GM19023 (cell line): ENCODE measurements around the gene SEC63.
"Not testable (repeated sequence)": the region's sequence is repeated elsewhere in the genome, so short reads cannot be mapped to it uniquely, and the experiment has no call there.

Experiments used
- ATAC-seq: cut with Tn5 transposase; IDR thresholded peaks from one replicate; pipeline ENCODE4 v1.9.1; 2021; ENCODE audit warnings: mild to moderate bottlenecking, moderate library complexity; ENCODE audit not compliant: unreplicated experiment

Gene SEC63

DNA sequence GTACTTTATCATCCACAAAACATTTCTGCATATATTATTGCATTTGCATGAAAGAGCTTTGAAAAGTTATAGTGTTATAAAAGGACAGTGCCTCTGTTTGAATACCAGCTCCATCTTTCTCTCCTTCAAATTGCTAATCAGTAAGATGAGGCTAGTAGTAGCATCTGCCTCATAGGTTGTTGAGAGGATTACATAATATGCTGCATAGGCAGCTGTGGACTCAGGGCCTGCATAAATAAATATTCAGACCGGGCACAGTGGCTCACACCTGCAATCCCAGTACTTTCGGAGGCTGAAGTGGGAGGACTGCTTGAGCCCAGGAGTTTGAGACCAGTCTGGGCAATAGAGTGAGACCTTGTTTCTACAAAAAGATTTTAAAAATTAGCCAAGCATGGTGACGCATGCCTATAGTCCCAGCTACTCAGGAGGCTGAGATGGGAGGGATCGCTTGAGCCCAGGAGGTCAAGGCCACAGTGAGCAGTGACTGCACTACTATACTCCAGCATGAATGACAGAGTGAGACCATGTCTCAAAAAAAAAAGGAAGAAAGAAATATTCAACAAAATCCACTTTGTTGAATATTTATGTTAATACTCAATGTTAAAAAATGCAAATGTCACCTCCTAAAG is 18.3 kb upstream of the SEC63 start:
- ATAC-seq = no peak

DNA sequence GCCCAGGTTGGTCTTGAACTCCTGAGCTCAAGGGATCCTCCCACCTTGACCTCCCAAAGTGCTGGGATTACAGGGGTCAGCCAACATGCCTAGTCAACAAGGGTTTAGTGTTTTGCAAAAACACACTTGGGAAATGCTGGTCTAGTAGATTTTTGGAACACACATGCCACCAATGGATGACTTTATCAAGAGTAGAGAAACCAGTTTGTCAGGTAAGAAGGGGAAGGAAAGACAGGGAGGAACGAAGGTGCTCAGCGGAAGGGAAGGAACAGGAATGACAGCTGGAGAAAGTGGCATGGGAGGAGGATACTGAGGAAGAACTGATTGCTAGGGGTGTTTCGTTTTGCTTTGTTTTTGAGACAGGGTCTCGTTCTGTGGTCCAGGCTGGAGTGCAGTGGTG is 15.6 kb upstream of the SEC63 start:
- no peak for ATAC-seq

DNA sequence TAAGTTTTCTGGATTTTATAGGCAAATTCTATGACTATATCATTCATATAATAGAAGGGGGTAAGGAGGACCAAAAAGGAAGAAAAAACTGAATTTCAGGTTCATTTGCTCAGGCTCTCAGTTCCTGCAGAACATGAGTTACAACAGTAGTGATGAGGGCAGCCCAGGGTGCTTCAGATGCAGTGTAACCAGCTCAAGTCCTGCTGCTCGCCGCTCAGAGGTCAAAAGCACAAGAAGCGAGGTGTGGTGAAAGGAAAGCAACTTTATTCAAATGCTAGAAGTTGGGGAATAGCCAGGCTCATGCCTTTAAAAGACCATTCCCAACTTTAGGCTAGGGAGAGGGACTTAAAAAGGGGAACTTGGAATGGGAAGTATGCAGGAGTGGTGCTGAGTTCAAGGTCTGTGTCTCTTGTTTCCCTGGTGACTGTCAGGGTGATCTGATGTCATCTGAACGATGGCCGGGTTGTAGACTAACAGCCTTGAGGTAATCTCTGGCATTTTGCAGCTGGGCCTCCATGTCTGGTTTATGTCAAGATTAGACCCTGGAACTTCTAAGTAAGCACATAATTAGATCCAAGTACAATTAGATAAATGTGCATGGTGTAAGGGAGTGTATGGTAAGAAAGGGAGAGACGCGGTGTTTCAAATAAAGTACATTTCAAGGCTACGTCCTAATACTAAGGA is 14.5 kb upstream of the SEC63 start:
- ATAC-seq = no peak

DNA sequence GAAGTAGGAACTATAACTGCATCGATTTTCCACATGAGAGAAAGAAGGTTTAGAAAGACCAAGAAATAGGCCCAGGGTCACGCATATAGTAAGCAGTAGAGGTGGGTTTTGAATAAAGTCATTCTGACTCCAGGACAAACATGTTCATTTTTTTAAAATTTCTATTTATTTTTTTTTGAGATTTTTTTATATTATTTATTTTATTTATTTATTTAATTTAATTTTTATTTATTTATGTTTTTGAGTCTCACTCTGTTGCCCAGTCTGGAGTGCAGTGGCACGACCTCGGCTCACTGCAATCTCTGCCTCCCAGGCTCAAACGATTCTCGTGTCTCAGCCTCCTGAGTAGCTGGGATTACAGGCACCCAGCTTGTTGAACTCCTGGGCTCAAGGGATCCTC is 13.2 kb upstream of the SEC63 start:
- ATAC-seq = no peak

DNA sequence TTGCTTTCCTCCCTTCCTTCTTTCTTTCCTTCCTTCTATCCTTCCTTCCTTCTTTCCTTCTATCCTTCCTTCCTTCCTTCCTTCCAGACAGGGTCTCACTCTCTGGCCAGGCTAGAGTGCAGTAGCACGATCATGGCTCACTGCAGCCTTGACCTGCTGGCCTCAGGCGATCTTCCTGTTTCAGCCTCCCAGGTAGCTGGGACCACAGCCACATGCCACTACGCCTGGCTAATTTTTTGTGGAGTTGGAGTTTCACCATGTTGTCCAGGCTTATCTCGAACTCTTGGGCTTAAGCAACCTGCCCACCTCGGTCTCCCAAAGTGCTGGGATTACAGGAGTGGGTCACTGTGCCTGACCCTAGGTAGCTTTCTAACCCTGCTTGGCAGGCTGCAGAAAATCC is 12.2 kb upstream of the SEC63 start:
- no peak for ATAC-seq

DNA sequence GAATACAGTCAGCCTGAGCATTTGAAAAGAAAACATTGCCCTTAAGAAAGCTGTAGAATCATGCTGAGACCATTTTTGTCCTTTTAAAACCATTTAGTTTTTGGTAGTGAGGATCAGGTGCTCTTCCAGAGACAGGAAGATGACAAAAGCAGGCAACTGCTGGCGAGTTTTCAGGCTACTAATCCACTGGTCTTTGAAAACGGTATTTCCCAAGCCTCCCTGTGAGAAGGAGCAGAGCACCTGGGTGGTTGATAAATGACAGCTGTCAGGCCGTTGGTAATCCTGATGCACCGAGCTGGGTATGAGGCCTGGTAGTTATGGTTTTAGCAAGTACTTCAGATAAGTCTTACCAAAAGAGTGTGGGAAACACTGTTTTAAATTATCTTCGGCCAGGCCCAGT is 10.1 kb upstream of the SEC63 start:
- no peak for ATAC-seq

DNA sequence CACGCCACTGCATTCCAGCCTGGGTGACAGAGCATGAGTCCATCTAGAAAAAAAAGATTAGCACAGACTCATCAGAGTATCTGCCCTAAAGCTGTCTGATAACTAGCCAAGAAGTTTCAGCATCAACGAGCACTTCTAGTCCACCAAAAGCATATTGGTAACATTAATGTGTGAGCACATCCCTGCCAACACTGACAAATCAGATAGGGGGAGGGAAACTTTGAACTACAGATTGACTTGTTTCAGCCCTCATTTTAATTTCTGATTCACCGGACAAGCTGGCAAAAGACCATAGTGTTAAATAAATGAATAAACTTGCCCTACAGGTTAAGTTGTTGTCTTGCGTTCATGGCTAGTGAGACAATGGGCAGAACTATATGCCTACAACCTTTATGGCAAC is 7.7 kb upstream of the SEC63 start:
- ATAC-seq = no peak

DNA sequence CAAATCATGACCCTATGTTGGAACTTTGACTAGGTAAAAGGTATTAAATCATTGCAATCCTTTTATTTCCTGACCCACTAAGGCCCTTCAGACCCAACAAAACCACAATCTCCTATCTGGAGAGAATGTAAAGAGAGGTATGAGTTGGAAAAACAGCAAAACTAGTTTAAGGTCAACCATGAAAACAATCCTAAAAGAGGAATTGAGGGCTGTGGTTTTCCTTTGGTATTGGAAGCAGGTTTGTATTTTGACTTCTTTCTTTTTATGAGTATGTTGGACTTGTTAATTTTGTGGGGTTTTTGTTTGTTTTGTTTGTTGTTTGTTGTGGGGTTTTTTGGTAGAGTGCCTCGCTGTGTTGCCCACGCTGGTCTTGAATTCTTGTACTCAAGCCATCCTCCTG is 4.7 kb upstream of the SEC63 start:
- ATAC-seq = no peak

DNA sequence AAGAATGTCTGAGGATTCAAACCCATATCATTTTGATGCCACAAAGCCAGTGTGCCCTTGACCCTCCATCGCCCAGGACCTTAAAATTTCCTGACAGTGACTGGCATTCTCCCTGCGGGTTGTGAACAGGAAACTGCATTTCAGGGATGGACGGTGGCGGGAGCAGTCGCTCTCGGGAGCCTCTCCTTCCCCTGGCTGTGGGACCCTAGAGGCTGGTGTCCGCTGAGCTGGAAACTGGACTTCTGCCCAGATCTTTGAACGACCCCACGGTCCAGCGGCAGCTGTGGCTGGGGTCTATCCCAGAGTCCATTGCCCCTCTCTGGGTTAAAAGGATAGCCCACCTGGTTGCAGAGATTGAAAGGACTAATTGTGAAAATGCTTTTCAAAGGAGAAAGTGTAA is 1.4 kb upstream of the SEC63 start:
- ATAC-seq = no peak

DNA sequence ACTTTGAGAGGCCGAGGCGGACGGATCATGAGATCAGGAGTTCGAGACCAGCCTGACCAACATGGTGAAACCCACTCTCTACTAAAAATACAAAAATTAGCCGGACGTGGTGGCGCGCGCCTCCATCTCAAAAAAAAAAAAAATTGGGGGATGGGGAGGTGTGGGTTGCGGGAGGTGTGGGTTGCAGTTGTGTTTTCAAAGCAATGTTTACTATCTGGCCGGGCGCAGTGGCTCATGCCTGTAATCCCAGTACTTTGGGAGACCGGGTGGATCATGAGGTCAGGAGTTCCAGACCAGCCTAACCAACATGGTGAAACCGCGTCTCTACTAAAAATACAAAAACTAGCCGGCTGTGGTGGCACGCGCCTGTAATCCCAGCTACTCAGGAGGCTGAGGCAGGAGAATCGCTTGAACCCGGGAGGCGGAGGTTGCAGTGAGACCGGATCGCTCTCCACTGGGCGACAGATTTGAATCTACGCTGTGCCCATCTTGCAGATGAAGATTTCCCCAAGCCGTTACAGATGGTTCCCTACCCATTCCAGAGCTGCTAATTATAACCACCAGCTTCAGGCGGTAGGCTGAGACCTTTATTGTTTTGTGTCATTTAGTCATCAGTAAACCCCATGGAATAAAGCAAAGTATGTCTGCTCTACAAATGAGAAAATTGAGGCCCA is 818 bp upstream of the SEC63 start:
- ATAC-seq = not testable (repeated sequence)

DNA sequence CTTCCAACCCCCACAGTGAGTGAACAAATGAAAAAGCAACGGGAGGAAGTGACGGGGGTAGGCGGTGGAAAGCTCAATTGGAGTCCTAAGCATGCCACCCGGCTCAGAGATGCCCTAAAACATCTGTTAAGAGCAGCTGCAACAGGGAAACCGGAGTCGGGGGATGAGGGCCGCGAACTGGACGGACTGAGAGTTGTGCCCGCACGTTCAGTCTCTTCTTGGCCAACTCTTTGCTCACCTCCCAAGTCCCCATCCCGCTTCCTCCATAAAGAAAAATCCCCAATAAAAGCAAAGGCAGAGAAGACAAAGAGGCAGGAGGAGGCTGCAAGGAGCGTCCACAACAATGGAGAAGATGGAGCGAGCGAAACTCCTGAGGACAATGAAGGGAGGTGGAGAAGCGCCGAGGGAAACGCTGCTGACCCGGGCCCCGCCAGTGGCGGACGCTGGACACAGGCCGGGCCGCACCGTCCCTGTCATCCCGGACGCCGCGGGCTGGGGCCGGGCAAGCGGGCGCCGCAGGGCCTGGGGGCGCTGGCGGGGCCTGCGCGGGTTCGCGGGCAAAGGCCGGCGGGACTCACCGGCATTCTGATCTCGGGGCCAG is 600 bp downstream of the SEC63 start:
- peak; percentile 36 for ATAC-seq

DNA sequence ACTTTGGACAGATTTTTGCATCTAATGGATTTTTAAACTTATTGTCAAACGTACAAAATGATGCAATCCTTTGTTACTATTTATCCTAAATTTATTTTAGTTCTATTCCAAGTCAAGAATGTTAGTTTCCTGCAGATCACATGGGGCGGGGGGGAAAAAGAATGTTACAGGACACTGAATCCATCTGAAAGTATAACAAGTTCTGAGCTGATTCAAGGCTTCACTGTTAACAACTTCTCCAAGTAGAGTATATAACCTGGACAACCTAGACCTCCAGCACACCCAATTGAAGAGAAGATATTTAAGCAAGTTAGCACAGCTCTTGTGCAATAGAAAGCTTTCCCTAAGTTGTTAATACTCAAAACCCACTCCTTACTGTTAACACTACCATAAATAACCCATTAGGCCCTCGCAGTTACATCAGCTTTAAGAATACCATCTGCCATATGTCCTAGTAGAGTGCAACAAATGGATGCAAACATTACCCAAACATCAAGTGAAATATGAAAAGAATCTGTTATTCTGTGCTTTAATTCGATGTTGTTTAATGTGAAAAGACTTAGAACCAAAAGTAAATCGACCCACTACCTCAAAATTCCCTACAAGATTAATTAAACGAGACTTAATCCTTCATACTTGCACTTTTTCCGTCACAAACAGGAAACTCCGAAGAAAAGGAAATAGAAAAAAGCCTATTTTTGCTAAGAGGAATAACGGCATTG is 1.3 kb downstream of the SEC63 start:
- no peak for ATAC-seq

DNA sequence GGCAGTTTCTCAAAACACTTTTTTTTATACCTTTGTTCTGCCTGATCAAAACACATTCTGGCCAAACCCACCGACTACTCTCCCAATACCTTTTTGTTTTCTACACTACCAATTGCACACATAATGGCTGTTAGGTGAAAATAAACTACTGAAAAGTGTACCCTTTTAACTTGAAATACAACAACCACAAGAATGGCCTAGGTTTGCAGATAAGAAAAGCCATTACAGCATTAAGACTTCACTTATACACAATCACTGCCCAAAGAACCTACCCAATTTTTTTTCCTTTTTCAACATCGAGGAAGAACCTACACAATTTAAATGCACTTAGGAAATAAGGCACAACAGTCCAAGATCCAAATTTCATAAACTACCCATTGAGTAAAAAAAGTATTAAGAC is 1.8 kb downstream of the SEC63 start:
- ATAC-seq = no peak

DNA sequence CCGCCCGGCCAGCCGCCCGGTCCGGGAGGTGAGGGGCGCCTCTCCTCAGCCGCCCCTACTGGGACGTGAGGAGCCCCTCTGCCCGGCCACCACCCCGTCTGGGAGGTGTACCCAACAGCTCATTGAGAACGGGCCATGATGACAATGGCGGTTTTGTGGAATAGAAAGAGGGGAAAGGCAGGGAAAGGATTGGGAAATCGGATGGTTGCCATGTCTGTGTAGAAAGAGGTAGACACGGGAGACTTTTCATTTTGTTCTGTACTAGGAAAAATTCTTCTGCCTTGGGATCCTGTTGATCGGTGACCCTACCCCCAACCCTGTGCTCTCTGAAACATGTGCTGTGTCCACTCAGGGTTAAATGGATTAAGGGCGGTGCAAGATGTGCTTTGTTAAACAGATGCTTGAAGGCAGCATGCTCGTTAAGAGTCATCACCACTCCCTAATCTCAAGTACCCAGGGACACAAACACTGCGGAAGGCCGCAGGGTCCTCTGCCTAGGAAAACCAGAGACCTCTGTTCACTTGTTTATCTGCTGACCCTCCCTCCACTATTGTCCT is 4.1 kb downstream of the SEC63 start:
- ATAC-seq = not testable (repeated sequence)

DNA sequence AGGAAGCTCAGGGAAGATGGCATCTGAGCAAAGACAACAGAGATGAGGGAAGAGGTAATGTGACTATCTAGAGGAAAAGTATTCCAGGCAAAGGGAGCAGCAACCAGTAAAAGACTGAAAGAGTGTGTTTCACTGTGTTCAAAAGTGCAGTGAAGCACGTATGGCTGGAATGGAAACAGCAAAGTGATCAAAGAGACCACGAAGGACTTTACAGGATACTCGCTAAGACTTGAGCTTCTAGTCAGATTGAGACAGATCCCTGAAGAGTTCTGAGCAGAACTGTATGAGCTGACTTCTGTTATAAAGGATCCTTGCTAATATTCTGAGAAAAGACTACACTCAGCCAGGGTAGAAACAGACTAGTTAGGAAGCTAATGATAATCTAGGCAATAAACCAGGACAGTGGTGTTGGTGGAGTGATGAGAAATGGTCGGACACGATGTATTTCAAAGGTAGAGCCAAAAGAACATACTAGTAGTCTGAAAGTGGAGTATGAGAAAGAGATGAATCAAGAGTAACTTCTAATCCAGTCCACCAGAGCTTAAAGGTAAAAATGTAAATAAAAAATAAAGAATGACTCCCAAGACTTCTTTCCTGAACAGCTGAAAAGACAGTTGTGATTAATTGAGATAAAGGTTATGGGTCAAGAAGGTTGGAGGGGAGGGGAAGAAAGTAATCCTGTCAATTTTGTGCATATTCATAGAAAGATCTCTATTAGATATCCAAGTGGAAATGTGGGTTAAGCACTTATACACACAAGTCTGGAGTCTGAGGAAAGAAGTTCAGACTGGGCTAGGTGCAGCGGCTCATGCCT is 14.2 kb downstream of the SEC63 start:
- ATAC-seq = no peak

DNA sequence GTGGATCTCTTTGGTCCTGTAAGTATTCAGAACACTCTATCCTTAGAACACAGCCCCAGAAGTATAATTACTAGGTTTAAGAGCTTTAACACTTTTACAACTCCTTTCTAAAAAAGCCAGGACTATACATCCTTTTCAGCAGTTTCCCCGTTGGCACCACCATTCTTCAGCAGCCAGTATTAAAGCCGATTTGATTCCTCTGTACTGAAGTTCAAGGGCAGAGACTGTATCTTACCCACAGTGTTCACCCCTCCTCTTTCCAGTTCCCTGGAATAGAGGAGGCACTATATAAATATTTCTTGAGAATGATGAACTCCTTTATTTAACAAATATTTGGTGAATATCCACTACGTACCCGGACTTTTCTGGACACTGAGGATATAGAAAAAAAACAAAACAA is 15.9 kb downstream of the SEC63 start:
- no peak for ATAC-seq

DNA sequence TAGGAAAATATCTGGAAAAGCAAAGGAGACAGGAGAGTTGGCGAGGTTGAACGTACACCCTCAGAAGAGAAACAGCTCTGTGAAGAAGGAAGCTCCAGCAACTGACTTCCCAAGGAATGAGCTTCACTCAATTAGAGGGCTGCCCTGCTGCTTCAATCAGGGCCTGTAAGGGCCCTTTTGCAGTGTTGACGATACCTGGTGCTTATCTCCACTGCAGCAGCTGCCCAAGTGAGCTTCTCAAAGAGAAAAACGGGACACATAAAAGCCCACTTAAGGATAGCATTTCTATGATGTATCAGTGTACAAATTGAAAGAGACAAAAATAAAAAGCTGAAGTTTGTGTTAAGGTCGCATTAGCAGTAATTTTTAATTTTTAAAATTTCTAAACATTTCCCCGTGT is 16.4 kb downstream of the SEC63 start:
- no peak for ATAC-seq

DNA sequence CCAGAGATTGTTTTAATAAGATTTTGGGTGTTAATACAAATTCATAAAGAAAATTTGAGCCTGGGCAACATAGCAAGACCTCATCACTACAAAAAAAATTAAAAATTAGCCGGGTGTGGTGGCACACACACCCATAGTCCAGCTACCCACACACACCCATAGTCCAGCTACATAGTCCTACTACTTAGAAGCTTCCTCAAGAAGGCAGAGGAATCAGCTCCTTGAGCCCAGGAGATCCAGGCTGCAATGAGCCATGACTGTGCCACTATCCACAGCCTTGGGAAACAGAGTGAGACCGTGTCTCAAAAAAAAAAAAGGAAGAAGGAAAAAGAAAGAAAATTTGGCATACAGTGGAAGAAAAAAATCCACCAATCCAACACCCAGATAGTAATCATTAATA is 16.8 kb downstream of the SEC63 start:
- no peak for ATAC-seq

DNA sequence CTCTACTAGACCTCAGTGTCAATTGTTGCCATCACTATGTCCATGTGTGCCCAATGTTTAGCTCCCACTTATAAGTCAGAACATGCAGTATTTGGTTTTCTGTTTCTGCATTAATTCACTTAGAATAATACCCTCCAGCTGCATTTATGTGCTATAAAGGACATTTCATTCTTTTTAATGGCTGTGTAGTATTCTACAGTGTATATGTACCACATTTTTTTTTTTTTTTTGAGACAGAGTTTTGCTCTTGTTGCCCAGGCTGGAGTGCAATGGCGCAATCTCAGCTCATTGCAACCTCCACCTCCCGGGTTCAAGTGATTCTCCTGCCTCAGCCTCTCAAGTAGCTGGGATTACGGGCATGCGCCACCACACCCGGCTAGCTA is 21.1 kb downstream of the SEC63 start:
- not testable (repeated sequence) for ATAC-seq

DNA sequence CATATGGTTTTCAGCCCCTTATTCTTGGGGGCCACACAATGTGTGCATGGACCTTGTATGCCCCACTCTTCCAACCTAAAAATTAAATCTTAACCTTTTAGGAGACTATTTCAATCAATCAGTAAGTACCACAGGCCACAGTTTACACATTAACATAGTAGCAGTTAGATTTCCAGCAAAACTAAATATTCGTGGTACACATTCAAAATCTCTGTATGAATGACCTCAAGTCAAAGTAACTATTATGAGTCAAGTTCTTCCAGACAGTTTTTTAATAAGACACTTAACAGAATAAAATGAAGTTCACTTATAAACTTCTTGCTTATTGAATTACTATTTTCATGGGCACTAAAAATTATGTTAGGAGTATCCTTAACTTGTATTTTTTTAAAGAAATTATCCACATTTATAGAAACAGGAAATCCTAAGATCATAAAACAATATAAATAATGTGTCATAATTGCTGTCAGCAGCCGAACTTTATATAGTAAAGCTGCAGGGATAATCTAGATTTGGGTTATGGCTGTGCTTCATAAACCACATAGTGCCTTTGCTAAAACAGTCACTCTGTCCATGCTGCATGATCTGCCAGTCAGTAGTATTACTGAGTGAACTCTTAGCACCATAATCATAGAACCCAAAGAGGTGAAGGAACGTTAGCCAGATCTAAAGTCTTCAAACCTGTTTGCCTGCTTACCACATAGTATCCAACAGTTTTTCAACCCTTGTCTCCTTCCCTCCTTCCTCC is 21.7 kb downstream of the SEC63 start:
- no peak for ATAC-seq
